K562 (cell line): ENCODE measurements around the gene MRPL10. TPM values are rescaled to one million over a fixed set of nuclear protein-coding genes. Genes with fewer than 3 reads are reported as not detected.

ENCODE experiments used
- ATAC-seq: fragments of 200-7000 bp; cut with Tn5 transposase; 3 replicates; pipeline ENCODE4 v1.9.1; 2020; ENCODE audit warnings: moderate library complexity
- BruUV-seq: library from RNA; stranded (reverse); fragments of 400-500 nt; replicated peaks from 2 replicates; lab custom pipeline; 2021; lab: Mats Ljungman, UMichigan
- CTCF ChIA-PET: fragments of 300-600 bp; formaldehyde crosslinking; extraction: SDS; loops from one replicate; lab custom pipeline; 2021; ENCODE audit warnings: low intra/inter-chr PET ratio; lab: Yijun Ruan, JAX
- POLR2A ChIA-PET: fragments of 300-600, 350-650 bp; sonication (Branson Sonifier 250); formaldehyde crosslinking; extraction: SDS; loops from one replicate; lab custom pipeline; 2021; ENCODE audit warnings: antibody characterized with exemption, inconsistent platforms; lab: Yijun Ruan, JAX
- DNase-seq, 4 experiments: peaks; one replicate each; pipeline versions ENCODE4 v3.0.0 to v3.0.0-alpha.2; 2011 to 2018; ENCODE audit warnings: low spot score in 3 of 4, mixed read lengths in 3 of 4; ENCODE audit errors: extremely low read depth in 1 of 4
- FAIRE-seq: peaks from 2 replicates; lab custom pipeline; 2011; peaks lifted over from hg19 to GRCh38; lab: Jason Lieb, UNC
- H2AFZ ChIP-seq: 2 replicates; pipeline ENCODE4 v1.6.0; 2011; ENCODE audit warnings: low read depth, low read length, control low read depth, inconsistent platforms
- H3K27ac ChIP-seq: fragments of 200-600 bp; 3 replicates; pipeline ENCODE4 v1.8.0; 2011; ENCODE audit warnings: low read depth, mild to moderate bottlenecking, control low read depth, inconsistent platforms, low read length, moderate library complexity, mixed read lengths; ENCODE audit errors: extremely low read depth
- H3K27me3 ChIP-seq, 2 experiments: fragments of 300-600 bp in 1 of 2; 2 replicates in 1 of 2; 3 replicates in 1 of 2; pipeline versions ENCODE4 v1.6.0 to v1.8.0; 2011; ENCODE audit warnings: inconsistent platforms in 2 of 2, low read length in 2 of 2, mild to moderate bottlenecking in 1 of 2, mixed read lengths in 1 of 2, moderate library complexity in 1 of 2; ENCODE audit not compliant: control insufficient read depth in 2 of 2, insufficient read depth in 2 of 2
- H3K36me3 ChIP-seq: fragments of 300-600 bp; 3 replicates; pipeline ENCODE4 v1.8.0; 2011; ENCODE audit warnings: mild to moderate bottlenecking, low read length, inconsistent platforms; ENCODE audit not compliant: control insufficient read depth, insufficient read depth
- H3K4me1 ChIP-seq, 2 experiments: fragments of 200-600 bp in 1 of 2; replicated peaks in 1 of 2; 2 replicates in 1 of 2; 3 replicates in 1 of 2; pipeline versions ENCODE4 v1.5.1 to v1.8.0; 2011; ENCODE audit warnings: inconsistent platforms in 2 of 2, low read length in 2 of 2, mild to moderate bottlenecking in 1 of 2, mixed read lengths in 1 of 2, moderate library complexity in 1 of 2; ENCODE audit not compliant: control insufficient read depth in 2 of 2, insufficient read depth in 2 of 2
- H3K4me2 ChIP-seq: 2 replicates; pipeline ENCODE4 v1.6.1; 2011; ENCODE audit warnings: low read length, control low read depth, inconsistent platforms, mixed read lengths; ENCODE audit not compliant: insufficient read depth
- H3K4me3 ChIP-seq: fragments of 200-600 bp; sonication (generic), shearing (Covaris generic); 2 replicates; pipeline ENCODE4 v1.5.1; 2016; ENCODE audit warnings: control low read depth, inconsistent platforms
- H3K79me2 ChIP-seq: fragments of 200-600 bp; 3 replicates; pipeline ENCODE4 v1.8.0; 2011; ENCODE audit warnings: low read length, inconsistent platforms; ENCODE audit not compliant: control insufficient read depth, insufficient read depth
- H3K9ac ChIP-seq, 2 experiments: 2 replicates each; pipeline versions ENCODE4 v1.6.0 to v1.6.1; 2011; ENCODE audit warnings: low read depth in 2 of 2, low read length in 2 of 2, control low read depth in 1 of 2, inconsistent platforms in 1 of 2, mild to moderate bottlenecking in 1 of 2, mixed read lengths in 1 of 2; ENCODE audit not compliant: insufficient read depth in 1 of 2
- H3K9me1 ChIP-seq: one replicate; pipeline ENCODE4 v1.6.0; 2011; ENCODE audit warnings: inconsistent platforms, mild to moderate bottlenecking, low read length, moderate library complexity; ENCODE audit not compliant: control insufficient read depth, insufficient read depth
- H3K9me3 ChIP-seq: replicated peaks from 2 replicates; pipeline ENCODE4 v1.5.1; 2011; ENCODE audit warnings: low read depth, low read length, inconsistent platforms; ENCODE audit not compliant: control insufficient read depth, insufficient read depth
- H4K20me1 ChIP-seq: replicated peaks from 2 replicates; pipeline ENCODE4 v1.6.1; 2011; ENCODE audit warnings: low read length, inconsistent platforms, mixed read lengths; ENCODE audit not compliant: control insufficient read depth, insufficient read depth
- ATF7 ChIP-seq: fragments of 450-650 bp; IDR thresholded peaks from 2 replicates; pipeline ENCODE4 v1.7.1; 2014; ENCODE audit warnings: mild to moderate bottlenecking, moderate library complexity
- CXXC5 ChIP-seq: fragments of 250-450 bp; sonication (Bioruptor Pico); IDR thresholded peaks from 2 replicates; pipeline ENCODE4 v1.8.0; 2022; ENCODE audit warnings: inconsistent platforms, mild to moderate bottlenecking, moderate library complexity
- ERF ChIP-seq: fragments of 450-650 bp; formaldehyde crosslinking; IDR thresholded peaks from 2 replicates; pipeline ENCODE4 v1.4.0; 2020; ENCODE audit warnings: mild to moderate bottlenecking, mixed read lengths
- EWSR1 ChIP-seq: fragments of 450-650 bp; IDR thresholded peaks from 2 replicates; pipeline ENCODE4 v1.6.1; 2018; ENCODE audit warnings: borderline replicate concordance, mild to moderate bottlenecking, low read depth, moderate library complexity; ENCODE audit not compliant: partially characterized antibody
- GTF2A2 ChIP-seq: IDR thresholded peaks from 2 replicates; pipeline ENCODE4 v1.6.1; 2016; ENCODE audit warnings: mild to moderate bottlenecking, missing genetic modification characterization, missing compliant biosample characterization
- KLF16 ChIP-seq: IDR thresholded peaks from 2 replicates; pipeline ENCODE4 v1.6.1; 2016; ENCODE audit warnings: antibody characterized with exemption
- MXD1 ChIP-seq: fragments of 250-450 bp; sonication (Bioruptor Pico); IDR thresholded peaks from 2 replicates; pipeline ENCODE4 v1.8.0; 2021; ENCODE audit warnings: borderline replicate concordance, mild to moderate bottlenecking, moderate library complexity; ENCODE audit not compliant: poor library complexity, severe bottlenecking
- SRSF3 ChIP-seq: fragments of 200-400 bp; formaldehyde crosslinking; IDR thresholded peaks from 2 replicates; pipeline ENCODE4 v1.6.1; 2016; ENCODE audit warnings: mild to moderate bottlenecking, low read length, moderate library complexity; ENCODE audit not compliant: insufficient read depth
- TCFL5 ChIP-seq: fragments of 250-450 bp; sonication (Bioruptor Pico); conservative IDR thresholded peaks from 2 replicates; pipeline ENCODE4 v1.6.1; 2021; ENCODE audit warnings: mild to moderate bottlenecking, moderate library complexity, matching md5 sums
- TOE1 ChIP-seq, 2 experiments: fragments of 450-650 bp in 1 of 2; sonication (generic) in 1 of 2; formaldehyde crosslinking in 1 of 2; IDR thresholded peaks; 2 replicates each; pipeline versions ENCODE4 v1.7.1 to v1.8.0; 2016 to 2022; ENCODE audit warnings: borderline replicate concordance in 2 of 2, mild to moderate bottlenecking in 2 of 2, antibody characterized with exemption in 1 of 2, inconsistent platforms in 1 of 2, low read depth in 1 of 2, missing genetic modification reagents in 1 of 2, moderate library complexity in 1 of 2
- TRIM25 ChIP-seq: fragments of 450-650 bp; IDR thresholded peaks from 2 replicates; pipeline ENCODE4 v1.7.0; 2016; ENCODE audit warnings: borderline replicate concordance
- ZFP91 ChIP-seq: sonication (generic); formaldehyde crosslinking; IDR thresholded peaks from 2 replicates; pipeline ENCODE4 v1.8.0; 2022; ENCODE audit warnings: mild to moderate bottlenecking, missing genetic modification reagents
- ZFX ChIP-seq: sonication (generic); formaldehyde crosslinking; IDR thresholded peaks from 2 replicates; pipeline ENCODE4 v1.8.0; 2022; ENCODE audit warnings: mild to moderate bottlenecking, missing genetic modification reagents, moderate library complexity
- ZKSCAN8 ChIP-seq: fragments of 200-800 bp; sonication (Bioruptor generic); IDR thresholded peaks from 2 replicates; pipeline ENCODE4 v1.6.1; 2016; ENCODE audit warnings: missing genetic modification characterization, missing compliant biosample characterization
- ZNF124 ChIP-seq: sonication (generic); formaldehyde crosslinking; IDR thresholded peaks from 2 replicates; pipeline ENCODE4 v1.8.1; 2022; ENCODE audit warnings: missing genetic modification reagents
- ZNF280B ChIP-seq: fragments of 250-450 bp; sonication (Bioruptor Pico); IDR thresholded peaks from 2 replicates; pipeline ENCODE4 v1.5.1; 2021; ENCODE audit warnings: mild to moderate bottlenecking
- WGBS: fragments of 100-300 bp; shearing (Covaris generic); methylation state at CpG from one replicate; pipeline ENCODE4 v1.1.6; 2016; ENCODE audit warnings: low coverage, mixed read lengths; ENCODE audit not compliant: insufficient coverage; ENCODE audit errors: missing lambda C conversion rate; 5-methylcytosine and 5-hydroxymethylcytosine counted together
- in situ Hi-C: fragments of 300-500 bp; cut with MboI; formaldehyde crosslinking; loops from 4 replicates; pipeline ENCODE4 v1.15.0; 2018; ENCODE audit warnings: inconsistent platforms, mixed read lengths
- intact Hi-C: fragments of 100-400 bp; cut with micrococcal nuclease; formaldehyde crosslinking; loops from 2 replicates; pipeline ENCODE4 v1.14.2; 2022
- polyA plus RNA-seq, 8 experiments: library from polyadenylated mRNA; depleted of rRNA in 4 of 8; stranded (reverse) in 5 of 8; unstranded in 3 of 8; fragments of >200 nt; fragmentation: Nextera tagmentation in 2 of 8; fragmentation: Illumina TruSeq in 1 of 8; extraction: Ambion mirVana in 2 of 8; extraction: Trizol in 1 of 8; gene quantifications; 2 replicates each; pipeline versions ENCODE4 v1.2.1 to v1.2.3, GENCODE V29; 2011 to 2014; ENCODE audit warnings: inconsistent platforms in 1 of 8, missing spikeins in 1 of 8
- total RNA-seq, 7 experiments: library from RNA; depleted of rRNA in 6 of 7; stranded (reverse); fragments of >200 nt in 6 of 7; fragmentation: Illumina TruSeq in 2 of 7; extraction: Trizol in 2 of 7; gene quantifications; 2 replicates each; pipeline versions ENCODE4 v1.2.1 to v1.2.3, GENCODE V29; 2011 to 2021; ENCODE audit warnings: low replicate concordance in 1 of 7

Gene MRPL10
- total and polyA plus RNA-seq, 9 of the 15 experiments (the other 6 are each of a cell fraction or from before 2014, with no cell fraction given), result 27.8 to 105 (median 67.3) TPM

GRCh38 chr17:47807421-47807820 is 23.9 kb downstream of the MRPL10 start:
- Histone ChIP-seq H3K27ac (no peak overlapping the region), H3K9ac (peak overlapping the region in 1 of 2 experiments; percentile 64; a peak in 1 of 4 replicates), H3K79me2 (no peaks in the 10 kb centered on the region), H3K4me1 (peaks cover 22 to 39% of the 10 kb centered on the region in 2 experiments), H3K9me1 (peaks cover 6% of the 10 kb centered on the region), H3K4me3 (no peak overlapping the region), H2AFZ (no peak overlapping the region), H3K36me3 (peaks cover 25% of the 10 kb centered on the region; the same call in 1 of the 3 replicates), H3K27me3 (peaks cover 0 to 12% of the 10 kb centered on the region in 2 experiments; a peak in 2 of 5 replicates), H3K9me3 (no peaks in the 10 kb centered on the region), H4K20me1 (0 out of 2 replicates have a peak, but pooled peaks cover 4% of the 10 kb centered on the region), H3K4me2 (no peak overlapping the region)
- DNase-seq (no peak), ATAC-seq (no peak), FAIRE-seq (no peak)
- WGBS, result 62% methylated on average over 8 of the region's 11 CpGs
- intact Hi-C loops, result no loop called here
- ChIA-PET CTCF (no interaction called here), POLR2A (no interaction called here)
- BruUV-seq, result no TSS peak
- in situ Hi-C loops, result no loop called here
- no peak for TF ChIP-seq ZNF280B (CRISPR knock-in tag)
- no peak for TF ChIP-seq ATF7
- no peak for TF ChIP-seq ZKSCAN8 (CRISPR knock-in tag)
- no peak for TF ChIP-seq ERF
- no peak for TF ChIP-seq KLF16
- no peak for TF ChIP-seq CXXC5 (CRISPR knock-in tag)
- no peak for TF ChIP-seq TRIM25
- no peak for TF ChIP-seq MXD1 (CRISPR knock-in tag)
- TF ChIP-seq EWSR1, result no peak
- no peak for TF ChIP-seq ZFP91 (CRISPR knock-in tag)
- no peak for TF ChIP-seq GTF2A2 (tag)
- TF ChIP-seq TCFL5 (CRISPR knock-in tag), result no peak
- no peak for TF ChIP-seq SRSF3
- TF ChIP-seq ZNF124 (CRISPR knock-in tag), result no peak
- TF ChIP-seq TOE1 (IDR thresholded peaks at IDR 0.05; ENCODE audit: borderline replicate concordance), result no peak
- TF ChIP-seq TOE1 (CRISPR knock-in tag; IDR thresholded peaks at IDR 0.05; ENCODE audit: borderline replicate concordance, low read depth), result no peak
- TF ChIP-seq ZFX (CRISPR knock-in tag), result no peak
